Fibroblast of skin of right quadriceps (primary cell): ENCODE measurements around the gene C11orf68.
"Not testable (repeated sequence)": the region's sequence is repeated elsewhere in the genome, so short reads cannot be mapped to it uniquely, and the experiment has no call there.

Source experiments
- DNase-seq: peaks from one replicate; pipeline ENCODE4 v3.0.0-alpha.2; 2013

The C11orf68 gene

DNA sequence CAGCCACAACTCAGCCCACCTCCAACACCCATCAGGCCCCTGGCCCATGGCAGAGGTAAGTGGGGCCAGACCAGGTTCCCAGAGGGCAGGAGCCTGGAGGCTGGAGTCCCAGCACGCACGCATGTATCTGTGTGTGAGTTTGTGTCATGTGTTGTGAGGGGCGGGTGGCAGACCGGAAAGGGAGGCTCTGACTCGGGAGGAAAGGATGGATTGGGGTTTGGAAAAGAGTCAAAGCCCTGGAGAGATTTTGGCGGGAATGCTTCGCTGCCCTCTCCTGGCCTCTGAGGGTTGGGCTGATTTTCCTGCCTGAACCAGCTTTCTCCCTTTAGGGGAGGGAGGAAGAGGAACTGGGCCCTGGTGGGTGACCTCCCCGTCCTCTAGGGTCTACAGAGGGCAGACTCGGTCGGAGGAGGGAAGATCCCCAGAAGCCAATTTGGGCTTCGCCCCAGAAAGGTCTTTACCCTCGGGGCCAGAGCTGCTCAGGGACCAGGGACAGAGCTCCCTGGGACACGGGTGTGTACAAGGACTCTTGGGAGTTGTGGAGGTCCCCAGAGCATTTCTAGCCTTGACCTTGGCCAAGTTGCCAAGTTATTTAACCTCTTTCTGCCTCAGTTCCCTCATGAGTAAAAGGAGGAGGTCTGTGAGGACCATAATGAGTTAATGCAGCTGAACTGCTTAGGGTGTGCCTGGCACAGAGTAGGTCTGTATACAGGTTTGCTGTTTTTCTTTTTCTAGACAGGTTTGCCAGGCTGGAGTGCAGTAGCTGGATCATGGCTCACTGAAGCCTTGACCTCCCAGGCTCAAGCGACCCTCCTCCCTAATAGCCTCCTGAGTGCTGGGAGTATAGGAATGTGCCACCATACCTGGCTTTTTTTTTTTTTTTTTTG, 6.9 kb downstream of the C11orf68 start:
- peak; percentile 92 for DNase-seq

DNA sequence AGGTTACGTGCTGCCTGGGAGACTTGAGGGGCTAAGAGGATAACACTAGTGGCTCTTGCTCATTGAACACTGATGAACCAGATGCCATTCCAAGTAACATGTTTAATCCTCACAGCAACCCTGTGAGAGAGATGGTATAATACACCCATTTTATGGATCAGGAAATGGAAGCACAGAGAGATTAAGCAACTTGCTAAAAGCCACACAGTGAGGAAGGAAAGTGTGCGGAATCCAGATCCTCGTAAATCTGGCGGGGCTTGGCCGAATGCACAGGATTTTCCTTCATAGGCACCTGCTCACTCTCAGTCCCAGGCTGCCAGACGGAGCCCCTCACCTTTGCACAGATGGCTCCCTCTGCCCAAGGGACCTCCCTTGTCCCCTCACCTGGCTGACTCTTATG, 11.0 kb downstream of the C11orf68 start:
- no peak for DNase-seq

GRCh38 chr11:65906602-65907001, 12.3 kb downstream of the C11orf68 start:
- no peak for DNase-seq

- no peak for DNase-seq
Measured at GRCh38 chr11:65903715-65904114, 15.1 kb downstream of the C11orf68 start.

DNA sequence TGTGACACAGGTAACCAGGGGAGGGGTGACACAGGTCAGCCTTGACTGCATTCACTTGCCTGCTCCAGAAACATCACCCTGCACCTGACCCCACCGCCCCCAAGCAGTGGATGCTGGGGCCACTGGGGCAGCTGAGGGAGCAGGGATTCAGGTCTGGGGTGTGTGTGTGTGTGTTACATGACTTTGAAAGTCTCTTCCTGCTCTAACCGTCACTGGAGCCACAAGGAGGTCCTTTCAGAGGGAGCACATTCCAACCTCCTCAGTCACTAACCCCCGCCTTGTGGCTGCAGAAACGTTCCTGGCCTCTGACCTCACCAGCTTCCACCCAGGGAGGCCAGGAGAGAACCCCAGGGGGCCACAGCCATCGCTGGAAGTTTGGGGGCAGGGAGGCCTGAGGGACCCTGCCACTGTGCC, 15.8 kb downstream of the C11orf68 start:
- peak; percentile 92 for DNase-seq

DNA sequence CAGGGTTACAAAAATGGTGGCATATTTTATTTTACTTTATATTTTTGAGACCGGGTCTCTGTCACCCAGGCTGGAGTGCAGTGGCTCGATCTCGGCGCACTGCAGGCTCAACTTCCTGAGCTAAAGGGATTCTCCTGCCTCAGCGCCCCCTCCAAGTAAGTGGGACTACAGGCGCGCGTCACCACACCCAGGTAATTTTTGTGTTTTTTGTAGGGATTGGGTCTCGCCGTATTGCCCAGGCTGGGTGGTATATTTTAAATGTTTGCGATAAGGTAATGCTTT, 18.0 kb downstream of the C11orf68 start:
- DNase-seq, result no peak

DNA sequence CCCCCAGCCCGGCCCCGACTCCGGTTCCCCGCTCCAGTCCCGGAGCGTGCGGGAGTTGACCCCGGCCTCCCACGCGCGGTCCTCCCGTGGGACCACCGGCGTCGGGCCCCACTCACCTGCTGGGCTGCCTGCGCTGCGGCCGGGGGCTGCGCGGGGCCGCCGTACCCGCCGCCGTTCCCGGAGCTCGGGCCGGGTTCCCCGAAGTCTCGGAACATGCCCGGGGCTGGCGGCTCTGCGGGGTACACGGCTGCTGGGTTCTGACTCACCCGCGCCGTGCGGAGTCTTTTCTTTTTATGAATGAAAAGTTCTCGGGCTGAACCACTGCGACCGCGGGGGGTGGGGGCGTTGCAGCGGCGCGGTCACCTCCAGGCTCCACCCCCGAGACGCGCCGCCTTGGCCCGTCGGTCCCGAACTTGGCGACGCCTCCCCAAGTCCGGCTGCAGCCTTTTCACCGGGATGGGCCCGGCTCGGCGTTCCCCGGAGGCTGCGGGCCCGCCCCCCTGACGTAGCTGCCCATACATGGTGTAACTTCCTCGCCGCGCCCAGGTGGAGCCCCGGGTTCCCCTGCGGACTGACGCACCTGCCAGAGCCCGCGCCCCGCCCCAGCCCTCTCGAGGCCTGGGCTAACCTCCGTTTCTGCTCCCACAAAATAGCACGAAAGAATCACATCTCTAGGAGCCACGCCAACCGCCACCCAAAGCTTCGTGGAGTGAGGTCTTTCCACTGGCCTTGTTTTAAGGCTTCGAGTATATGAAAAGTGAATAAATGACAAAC, 18.6 kb downstream of the C11orf68 start, which contains the start of gene FOSL1:
Gene FOSL1 (minus strand): TSS at position 264 of the 774 bp plus-strand sequence. CDS start 49 bp downstream, at position 215.
- DNase-seq, result peak; percentile 95

GRCh38 chr11:65899356-65900124, 19.3 kb downstream of the C11orf68 start:
- DNase-seq, result peak; percentile 79

- DNase-seq, result no peak
Measured at GRCh38 chr11:65898656-65899355, 20.1 kb downstream of the C11orf68 start.

GRCh38 chr11:65897020-65897471, 21.8 kb downstream of the C11orf68 start:
- DNase-seq, result no peak

- no peak for DNase-seq
Measured at GRCh38 chr11:65896034-65896999, 22.5 kb downstream of the C11orf68 start.

- no peak for DNase-seq
Measured at GRCh38 chr11:65895482-65895981, 23.3 kb downstream of the C11orf68 start.

- no peak for DNase-seq
Measured at GRCh38 chr11:65894034-65894591, 24.7 kb downstream of the C11orf68 start.

DNA sequence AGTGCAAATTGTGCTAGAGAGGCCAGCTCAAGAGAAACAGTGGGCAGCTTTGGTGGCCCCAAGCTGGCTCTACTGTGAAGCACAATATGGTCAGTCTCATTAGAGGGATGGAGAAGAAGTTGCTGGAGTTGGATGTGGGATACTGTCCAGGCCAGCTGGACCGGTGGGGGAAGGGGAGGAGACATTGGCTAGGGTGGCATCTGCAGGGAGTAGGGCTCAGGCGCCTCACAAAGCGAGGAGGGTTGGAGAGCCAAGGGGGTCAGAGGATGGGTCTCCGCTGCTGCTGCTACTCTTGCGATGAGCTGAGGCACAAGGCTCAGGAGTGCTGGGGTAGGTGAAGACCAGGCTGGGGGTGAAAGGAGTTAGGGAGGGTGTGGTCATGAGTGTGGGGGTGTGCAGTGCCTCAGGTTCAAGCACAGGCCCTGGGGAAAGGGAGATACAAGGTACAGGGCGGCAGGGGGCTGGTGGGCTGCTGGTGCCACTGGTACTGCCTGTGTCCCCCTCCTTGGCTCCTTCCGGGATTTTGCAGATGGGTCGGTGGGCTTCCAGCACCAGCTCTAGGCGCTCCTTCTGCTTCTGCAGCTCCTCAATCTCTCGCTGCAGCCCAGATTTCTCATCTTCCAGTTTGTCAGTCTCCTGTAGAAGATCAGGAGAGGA, 26.1 kb downstream of the C11orf68 start:
- no peak for DNase-seq

- not testable (repeated sequence) for DNase-seq
Measured at GRCh38 chr11:65892137-65892540, 26.7 kb downstream of the C11orf68 start.

DNA sequence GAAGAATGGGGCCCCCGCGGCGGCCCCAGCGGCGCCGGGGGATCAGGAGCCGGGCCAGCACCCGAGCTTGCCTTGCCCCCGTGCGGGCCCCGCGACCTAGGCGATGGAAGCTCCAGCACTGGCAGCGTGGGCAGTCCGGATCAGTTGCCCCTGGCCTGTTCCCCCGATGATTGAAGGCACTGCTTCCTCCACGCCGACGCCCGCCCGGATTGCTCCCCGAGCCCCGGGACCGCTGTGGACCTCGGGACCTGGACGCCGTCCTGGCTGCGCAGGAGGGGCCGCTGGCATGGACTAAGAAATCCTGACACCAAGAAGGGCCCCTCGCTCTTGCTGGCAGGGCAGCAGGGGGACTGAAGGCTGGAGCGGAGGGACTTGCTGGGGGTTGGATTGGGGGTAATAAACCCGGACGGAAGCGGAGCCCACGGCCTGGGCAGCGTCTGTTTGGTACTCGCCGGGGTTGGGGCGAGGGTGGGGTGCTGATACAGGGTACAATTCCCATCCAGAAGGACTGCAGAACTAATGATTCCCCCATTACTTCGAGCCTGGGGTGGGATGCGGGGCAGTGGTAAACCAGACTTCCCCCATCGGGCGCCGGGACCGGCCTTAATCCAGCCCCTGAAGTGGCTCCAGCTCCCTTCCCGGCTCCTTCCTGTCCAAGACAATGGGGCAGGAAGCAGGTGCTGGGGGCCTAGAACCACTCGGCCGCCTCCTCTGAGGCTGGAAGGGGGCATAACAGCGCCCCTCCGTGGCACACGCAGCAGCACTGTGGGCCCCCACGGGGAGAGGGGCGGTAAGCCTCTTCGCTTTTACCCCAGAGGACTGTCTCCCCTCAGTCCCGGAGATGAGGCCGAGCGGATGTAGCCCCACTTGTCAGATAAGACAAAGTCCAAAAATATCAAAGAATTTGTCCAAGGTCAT, 27.4 kb downstream of the C11orf68 start:
- DNase-seq, result no peak

GRCh38 chr11:65890324-65891218, 28.3 kb downstream of the C11orf68 start, which contains the start of gene CCDC85B:
TSS of gene CCDC85B (plus strand) at chr11:65890673. CDS start at chr11:65890784, 111 bp downstream.
- DNase-seq, result peak; percentile 96
